K562 (cell line): Measurements from ENCODE around the gene STOML3. TPM values are rescaled to one million over a fixed set of nuclear protein-coding genes. Genes with fewer than 3 reads are reported as not detected.

Experiments
- BRD9 ChIP-seq: fragments of 450-650 bp; IDR thresholded peaks from 2 replicates; pipeline ENCODE4 v1.6.1; 2018; ENCODE audit warnings: low read depth; ENCODE audit not compliant: partially characterized antibody
- CEBPB ChIP-seq: fragments of 450-650 bp; IDR thresholded peaks from 2 replicates; pipeline ENCODE4 v1.6.1; 2016; ENCODE audit warnings: missing genetic modification characterization, missing compliant biosample characterization
- DPF2 ChIP-seq: fragments of 450-650 bp; IDR thresholded peaks from 2 replicates; pipeline ENCODE4 v1.6.1; 2016
- EP300 ChIP-seq: IDR thresholded peaks from 2 replicates; pipeline ENCODE4 v1.6.1; 2012; ENCODE audit warnings: low read length, improper control_type of control experiment
- ETV5 ChIP-seq: sonication (generic); formaldehyde crosslinking; IDR thresholded peaks from 2 replicates; pipeline ENCODE4 v1.4.0; 2020; ENCODE audit warnings: low read depth, mild to moderate bottlenecking, missing genetic modification reagents
- EWSR1 ChIP-seq: fragments of 450-650 bp; IDR thresholded peaks from 2 replicates; pipeline ENCODE4 v1.6.1; 2018; ENCODE audit warnings: borderline replicate concordance, mild to moderate bottlenecking, low read depth, moderate library complexity; ENCODE audit not compliant: partially characterized antibody
- GATAD2B ChIP-seq: fragments of 450-650 bp; IDR thresholded peaks from 2 replicates; pipeline ENCODE4 v1.6.1; 2017; ENCODE audit warnings: mild to moderate bottlenecking, borderline replicate concordance
- HDAC6 ChIP-seq: IDR thresholded peaks from 2 replicates; pipeline ENCODE4 v1.6.1; 2012; ENCODE audit warnings: low read depth, mild to moderate bottlenecking, control low read depth, inconsistent platforms, low read length, moderate library complexity
- HNRNPUL1 ChIP-seq: fragments of 200-400 bp; formaldehyde crosslinking; IDR thresholded peaks from 2 replicates; pipeline ENCODE4 v1.6.1; 2017; ENCODE audit warnings: low read length
- L3MBTL2 ChIP-seq: fragments of 450-650 bp; IDR thresholded peaks from 2 replicates; pipeline ENCODE4 v1.6.1; 2016; ENCODE audit warnings: mild to moderate bottlenecking, moderate library complexity
- LARP7 ChIP-seq: fragments of 450-650 bp; IDR thresholded peaks from 2 replicates; pipeline ENCODE4 v1.6.1; 2016
- POLR2AphosphoS2 ChIP-seq: IDR thresholded peaks from 2 replicates; pipeline ENCODE4 v1.6.1; 2012; ENCODE audit warnings: low read length, improper control_type of control experiment
- SAP30 ChIP-seq: fragments of 200-600 bp; sonication (generic); IDR thresholded peaks from 2 replicates; pipeline ENCODE4 v1.6.1; 2012; ENCODE audit warnings: borderline replicate concordance, low read depth, mild to moderate bottlenecking, moderate library complexity, low read length, control low read depth, inconsistent platforms; ENCODE audit not compliant: insufficient read depth, poor library complexity, severe bottlenecking
- SMAD1 ChIP-seq: fragments of 150-350 bp; IDR thresholded peaks from 2 replicates; pipeline ENCODE4 v1.6.1; 2014; ENCODE audit warnings: low read length, low read depth; ENCODE audit not compliant: partially characterized antibody
- TCF3 ChIP-seq: sonication (generic); formaldehyde crosslinking; IDR thresholded peaks from 2 replicates; pipeline ENCODE4 v1.4.0; 2020; ENCODE audit warnings: mild to moderate bottlenecking, missing genetic modification reagents
- TGIF2 ChIP-seq: sonication (generic); formaldehyde crosslinking; IDR thresholded peaks from 2 replicates; pipeline ENCODE4 v1.8.1; 2022; ENCODE audit warnings: mild to moderate bottlenecking, missing genetic modification reagents, moderate library complexity
- ZNF121 ChIP-seq: sonication (generic); formaldehyde crosslinking; conservative IDR thresholded peaks from 2 replicates; pipeline ENCODE4 v1.8.0; 2022; ENCODE audit warnings: missing genetic modification reagents
- ZNF583 ChIP-seq: fragments of 250-450 bp; sonication (Bioruptor Pico); IDR thresholded peaks from 2 replicates; pipeline ENCODE4 v1.4.0; 2020
- ZNF764 ChIP-seq: fragments of 250-450 bp; sonication (Bioruptor Pico); IDR thresholded peaks from 2 replicates; pipeline ENCODE4 v1.4.0; 2020; ENCODE audit warnings: low read depth, mild to moderate bottlenecking, moderate library complexity
- polyA plus RNA-seq, 8 experiments: library from polyadenylated mRNA; depleted of rRNA in 4 of 8; stranded (reverse) in 5 of 8; unstranded in 3 of 8; fragments of >200 nt; fragmentation: Nextera tagmentation in 2 of 8; fragmentation: Illumina TruSeq in 1 of 8; extraction: Ambion mirVana in 2 of 8; extraction: Trizol in 1 of 8; gene quantifications; 2 replicates each; pipeline versions ENCODE4 v1.2.1 to v1.2.3, GENCODE V29; 2011 to 2014; ENCODE audit warnings: inconsistent platforms in 1 of 8, missing spikeins in 1 of 8
- total RNA-seq, 7 experiments: library from RNA; depleted of rRNA in 6 of 7; stranded (reverse); fragments of >200 nt in 6 of 7; fragmentation: Illumina TruSeq in 2 of 7; extraction: Trizol in 2 of 7; gene quantifications; 2 replicates each; pipeline versions ENCODE4 v1.2.1 to v1.2.3, GENCODE V29; 2011 to 2021; ENCODE audit warnings: low replicate concordance in 1 of 7
- TF ChIP-seq, protein P1 (sequence below): sonication (generic); formaldehyde crosslinking; IDR thresholded peaks from 2 replicates; pipeline ENCODE4 v1.8.0; 2023; ENCODE audit warnings: missing genetic modification reagents, mild to moderate bottlenecking, borderline replicate concordance
- TF ChIP-seq, protein P2 (sequence below): sonication (generic); formaldehyde crosslinking; IDR thresholded peaks from 2 replicates; pipeline ENCODE4 v1.9.0; 2022; ENCODE audit warnings: mild to moderate bottlenecking, missing genetic modification reagents
- TF ChIP-seq, protein P3 (sequence below): sonication (generic); formaldehyde crosslinking; IDR thresholded peaks from 2 replicates; pipeline ENCODE4 v1.9.0; 2022; ENCODE audit warnings: mild to moderate bottlenecking, missing genetic modification reagents
- TF ChIP-seq, protein P4 (sequence below): fragments of 450-650 bp; formaldehyde crosslinking; IDR thresholded peaks from 2 replicates; pipeline ENCODE4 v1.4.0; 2020; ENCODE audit warnings: mild to moderate bottlenecking, moderate library complexity

The STOML3 gene
- total and polyA plus RNA-seq, 9 of the 15 experiments (the other 6 are each of a cell fraction or from before 2014, with no cell fraction given), result 0.04 TPM; not detected in 8

DNA sequence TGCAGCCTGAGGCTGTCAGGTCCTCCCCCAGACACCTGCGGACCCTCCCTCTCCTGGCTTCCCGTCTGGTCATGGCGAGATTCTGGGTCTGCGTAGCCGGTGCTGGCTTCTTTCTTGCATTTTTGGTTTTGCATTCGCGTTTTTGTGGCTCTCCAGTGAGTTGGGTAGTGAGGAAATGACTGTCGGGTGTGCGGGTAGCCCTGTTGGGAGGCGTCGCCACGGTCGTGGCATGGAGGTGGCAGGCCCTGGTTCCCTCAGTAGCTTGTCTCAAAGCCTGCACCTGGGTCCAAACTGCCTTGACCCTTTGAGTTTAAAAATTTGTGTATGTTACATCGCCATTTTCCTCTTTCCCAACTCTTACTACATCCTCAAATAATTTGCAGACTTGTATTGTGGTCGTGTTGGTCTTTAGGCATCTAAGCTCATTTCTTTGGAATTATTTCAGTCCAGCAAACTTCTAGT lies 48.0 kb upstream of the STOML3 start (continued):
- TF ChIP-seq, protein P1, sequence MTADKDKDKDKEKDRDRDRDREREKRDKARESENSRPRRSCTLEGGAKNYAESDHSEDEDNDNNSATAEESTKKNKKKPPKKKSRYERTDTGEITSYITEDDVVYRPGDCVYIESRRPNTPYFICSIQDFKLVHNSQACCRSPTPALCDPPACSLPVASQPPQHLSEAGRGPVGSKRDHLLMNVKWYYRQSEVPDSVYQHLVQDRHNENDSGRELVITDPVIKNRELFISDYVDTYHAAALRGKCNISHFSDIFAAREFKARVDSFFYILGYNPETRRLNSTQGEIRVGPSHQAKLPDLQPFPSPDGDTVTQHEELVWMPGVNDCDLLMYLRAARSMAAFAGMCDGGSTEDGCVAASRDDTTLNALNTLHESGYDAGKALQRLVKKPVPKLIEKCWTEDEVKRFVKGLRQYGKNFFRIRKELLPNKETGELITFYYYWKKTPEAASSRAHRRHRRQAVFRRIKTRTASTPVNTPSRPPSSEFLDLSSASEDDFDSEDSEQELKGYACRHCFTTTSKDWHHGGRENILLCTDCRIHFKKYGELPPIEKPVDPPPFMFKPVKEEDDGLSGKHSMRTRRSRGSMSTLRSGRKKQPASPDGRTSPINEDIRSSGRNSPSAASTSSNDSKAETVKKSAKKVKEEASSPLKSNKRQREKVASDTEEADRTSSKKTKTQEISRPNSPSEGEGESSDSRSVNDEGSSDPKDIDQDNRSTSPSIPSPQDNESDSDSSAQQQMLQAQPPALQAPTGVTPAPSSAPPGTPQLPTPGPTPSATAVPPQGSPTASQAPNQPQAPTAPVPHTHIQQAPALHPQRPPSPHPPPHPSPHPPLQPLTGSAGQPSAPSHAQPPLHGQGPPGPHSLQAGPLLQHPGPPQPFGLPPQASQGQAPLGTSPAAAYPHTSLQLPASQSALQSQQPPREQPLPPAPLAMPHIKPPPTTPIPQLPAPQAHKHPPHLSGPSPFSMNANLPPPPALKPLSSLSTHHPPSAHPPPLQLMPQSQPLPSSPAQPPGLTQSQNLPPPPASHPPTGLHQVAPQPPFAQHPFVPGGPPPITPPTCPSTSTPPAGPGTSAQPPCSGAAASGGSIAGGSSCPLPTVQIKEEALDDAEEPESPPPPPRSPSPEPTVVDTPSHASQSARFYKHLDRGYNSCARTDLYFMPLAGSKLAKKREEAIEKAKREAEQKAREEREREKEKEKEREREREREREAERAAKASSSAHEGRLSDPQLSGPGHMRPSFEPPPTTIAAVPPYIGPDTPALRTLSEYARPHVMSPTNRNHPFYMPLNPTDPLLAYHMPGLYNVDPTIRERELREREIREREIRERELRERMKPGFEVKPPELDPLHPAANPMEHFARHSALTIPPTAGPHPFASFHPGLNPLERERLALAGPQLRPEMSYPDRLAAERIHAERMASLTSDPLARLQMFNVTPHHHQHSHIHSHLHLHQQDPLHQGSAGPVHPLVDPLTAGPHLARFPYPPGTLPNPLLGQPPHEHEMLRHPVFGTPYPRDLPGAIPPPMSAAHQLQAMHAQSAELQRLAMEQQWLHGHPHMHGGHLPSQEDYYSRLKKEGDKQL, result no peak
- no peak for TF ChIP-seq TCF3 (CRISPR knock-in tag)
- no peak for TF ChIP-seq SMAD1
- TF ChIP-seq CEBPB (tag), result no peak
- TF ChIP-seq, protein P2, sequence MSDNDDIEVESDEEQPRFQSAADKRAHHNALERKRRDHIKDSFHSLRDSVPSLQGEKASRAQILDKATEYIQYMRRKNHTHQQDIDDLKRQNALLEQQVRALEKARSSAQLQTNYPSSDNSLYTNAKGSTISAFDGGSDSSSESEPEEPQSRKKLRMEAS (CRISPR knock-in tag), result no peak; the same call in 1 of the 2 replicates
- TF ChIP-seq L3MBTL2, result peak; percentile 62
- TF ChIP-seq SAP30, result peak; percentile 5
- no peak for TF ChIP-seq EP300
- no peak; the same call in 1 of the 2 replicates for TF ChIP-seq DPF2
- peak; percentile 42 for TF ChIP-seq BRD9
- no peak for TF ChIP-seq HNRNPUL1
- TF ChIP-seq, protein P3, sequence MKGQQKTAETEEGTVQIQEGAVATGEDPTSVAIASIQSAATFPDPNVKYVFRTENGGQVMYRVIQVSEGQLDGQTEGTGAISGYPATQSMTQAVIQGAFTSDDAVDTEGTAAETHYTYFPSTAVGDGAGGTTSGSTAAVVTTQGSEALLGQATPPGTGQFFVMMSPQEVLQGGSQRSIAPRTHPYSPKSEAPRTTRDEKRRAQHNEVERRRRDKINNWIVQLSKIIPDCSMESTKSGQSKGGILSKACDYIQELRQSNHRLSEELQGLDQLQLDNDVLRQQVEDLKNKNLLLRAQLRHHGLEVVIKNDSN (CRISPR knock-in tag), result no peak
- no peak for TF ChIP-seq HDAC6
- 0 out of 2 replicates have a peak, but pooled peaks have one; percentile 14 for TF ChIP-seq ZNF583 (CRISPR knock-in tag)
- TF ChIP-seq ZNF121, result no peak
- 0 out of 2 replicates have a peak, but pooled peaks have one; percentile 0 for TF ChIP-seq ETV5 (CRISPR knock-in tag)
- TF ChIP-seq, protein P4, sequence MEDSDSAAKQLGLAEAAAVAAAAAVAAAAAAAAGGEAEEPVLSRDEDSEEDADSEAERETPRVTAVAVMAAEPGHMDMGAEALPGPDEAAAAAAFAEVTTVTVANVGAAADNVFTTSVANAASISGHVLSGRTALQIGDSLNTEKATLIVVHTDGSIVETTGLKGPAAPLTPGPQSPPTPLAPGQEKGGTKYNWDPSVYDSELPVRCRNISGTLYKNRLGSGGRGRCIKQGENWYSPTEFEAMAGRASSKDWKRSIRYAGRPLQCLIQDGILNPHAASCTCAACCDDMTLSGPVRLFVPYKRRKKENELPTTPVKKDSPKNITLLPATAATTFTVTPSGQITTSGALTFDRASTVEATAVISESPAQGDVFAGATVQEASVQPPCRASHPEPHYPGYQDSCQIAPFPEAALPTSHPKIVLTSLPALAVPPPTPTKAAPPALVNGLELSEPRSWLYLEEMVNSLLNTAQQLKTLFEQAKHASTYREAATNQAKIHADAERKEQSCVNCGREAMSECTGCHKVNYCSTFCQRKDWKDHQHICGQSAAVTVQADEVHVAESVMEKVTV (CRISPR knock-in tag), result no peak
- no peak for TF ChIP-seq POLR2AphosphoS2
- TF ChIP-seq LARP7, result no peak
- TF ChIP-seq GATAD2B, result no peak
- TF ChIP-seq TGIF2 (CRISPR knock-in tag), result no peak
- TF ChIP-seq ZNF764 (CRISPR knock-in tag), result no peak
- TF ChIP-seq EWSR1, result no peak
